Left lung (tissue), 10 donors: ENCODE measurements around the gene PCDHA4. TPM values are rescaled to one million over a fixed set of nuclear protein-coding genes. Genes with fewer than 3 reads are reported as not detected.
"Not testable (repeated sequence)": the region's sequence is repeated elsewhere in the genome, so short reads cannot be mapped to it uniquely, and the experiment has no call there.

Experiments used
- ATAC-seq: fragments of 200-7000 bp; cut with Tn5 transposase; one replicate; pipeline ENCODE4 v1.9.1; 2020; ENCODE audit warnings: moderate library complexity
- DNase-seq, 4 donors: peaks; one replicate each; pipeline ENCODE4 v3.0.0-alpha.2; 2013 to 2020
- H3K27ac ChIP-seq, 2 donors: fragments of 200-600 bp; sonication (generic) in 1 of 2; one replicate each; pipeline versions ENCODE4 v1.5.0 to v1.8.0; 2020 to 2021
- H3K27me3 ChIP-seq, 2 donors: fragments of 200-600 bp; sonication (generic) in 1 of 2; one replicate each; pipeline versions ENCODE4 v1.5.0 to v1.8.0; 2020 to 2021
- H3K36me3 ChIP-seq, 2 donors: fragments of 200-600 bp; sonication (generic) in 1 of 2; one replicate each; pipeline versions ENCODE4 v1.5.0 to v1.8.0; 2020 to 2021
- H3K4me1 ChIP-seq, 2 donors: fragments of 200-600 bp; one replicate each; pipeline ENCODE4 v1.8.0; 2021
- H3K4me3 ChIP-seq, 2 donors: fragments of 200-600 bp; sonication (generic) in 1 of 2; one replicate each; pipeline versions ENCODE4 v1.5.0 to v1.8.0; 2020 to 2021; ENCODE audit warnings: mild to moderate bottlenecking in 1 of 2
- H3K9me3 ChIP-seq, 2 donors: fragments of 200-600 bp; sonication (generic) in 1 of 2; one replicate each; pipeline versions ENCODE4 v1.5.0 to v1.8.0; 2020 to 2021
- CTCF ChIP-seq, 2 donors: fragments of 200-600 bp; sonication (generic) in 1 of 2; IDR thresholded peaks; one replicate each; pipeline versions ENCODE4 v1.5.0 to v1.8.0; 2021; ENCODE audit warnings: antibody characterized with exemption in 2 of 2
- intact Hi-C, 2 donors: fragments of 100-400 bp; cut with DNase I; formaldehyde crosslinking; loops; one replicate each; pipeline versions ENCODE4 v1.11.2 to v1.14.2; 2022
- polyA plus RNA-seq, 6 donors: library from polyadenylated mRNA; unstranded; fragments of 120-200 nt; gene quantifications; one replicate each; pipeline ENCODE4 v1.2.1, GENCODE V29; 2013; ENCODE audit not compliant: insufficient read length in 6 of 6
- total RNA-seq, 2 donors: library from RNA; stranded (reverse); fragmentation: NEBNext Ultra II Directional; extraction: Animal tissue kit (Norgen Biotek cat#: 25700); gene quantifications; one replicate each; pipeline ENCODE4 v1.2.1, GENCODE V29; 2021
- donor health status: DM: no; HTN: yes; CAD: no.
- donor health status: DM: no; HTN: no; CAD: no.

Gene PCDHA4
- total and polyA plus RNA-seq, 8 donors, result 0.20 to 0.79 (median 0.50) TPM

- H3K36me3 ChIP-seq, result no peaks in the 10 kb centered on the region
- no peak for ATAC-seq
- H3K27ac ChIP-seq, result no peak overlapping the region
- intact Hi-C loops, result no loop called here
- no peak overlapping the region for H3K4me3 ChIP-seq
- peaks cover 0 to 78% of the 10 kb centered on the region in 2 donors for H3K27me3 ChIP-seq
- peaks cover 0 to 77% of the 10 kb centered on the region in 2 donors for H3K9me3 ChIP-seq
- peak in 1 of 4 donors; percentile 77 for DNase-seq
- no peak for TF ChIP-seq CTCF (IDR thresholded peaks at IDR 0.05)
- no peaks in the 10 kb centered on the region for H3K4me1 ChIP-seq
Measured at GRCh38 chr5:140796718-140797095, 10.2 kb upstream of the PCDHA4 start.

- H3K4me1 ChIP-seq, result no peaks in the 10 kb centered on the region
- peak in 3 of 4 donors; percentile 6 to 55 (median 17) for DNase-seq
- ATAC-seq, result no peak
- no peak within 1 kb of the TSS for H3K27ac ChIP-seq
- peaks cover 0 to 69% of the 10 kb centered on the region in 2 donors for H3K27me3 ChIP-seq
- no peaks in the 10 kb centered on the region for H3K36me3 ChIP-seq
- H3K4me3 ChIP-seq, result peak within 1 kb of the TSS in 1 of 2 donors; percentile 19
- H3K9me3 ChIP-seq, result peaks cover 0 to 66% of the 10 kb centered on the region in 2 donors
- intact Hi-C loops, result no loop called here
- TF ChIP-seq CTCF (IDR thresholded peaks at IDR 0.05), result no peak
Measured at GRCh38 chr5:140800816-140801493, 5.9 kb upstream of the PCDHA4 start, which contains the start of gene PCDHA3. Gene PCDHA3, plus strand, starts transcription at chr5:140801057.

- DNase-seq, result no peak
- Histone ChIP-seq H3K4me1 (no peaks in the 10 kb centered on the region), H3K9me3 (peaks cover 0 to 65% of the 10 kb centered on the region in 2 donors), H3K27me3 (peaks cover 0 to 69% of the 10 kb centered on the region in 2 donors), H3K4me3 (peak overlapping the region in 1 of 2 donors; percentile 19), H3K27ac (no peak overlapping the region), H3K36me3 (no peaks in the 10 kb centered on the region)
- intact Hi-C loops, result no loop called here
- peak in 1 of 2 donors; percentile 10 for TF ChIP-seq CTCF (IDR thresholded peaks at IDR 0.05)
- no peak for ATAC-seq
Measured at GRCh38 chr5:140801494-140801841, 5.4 kb upstream of the PCDHA4 start.

GRCh38 chr5:140802381-140802780, 4.5 kb upstream of the PCDHA4 start:
- intact Hi-C loops, H3K36me3 ChIP-seq, ATAC-seq, H3K4me3 ChIP-seq, H3K4me1 ChIP-seq, H3K27ac ChIP-seq: not testable (repeated sequence)
- peak in 1 of 4 donors; percentile 72 for DNase-seq
- Histone ChIP-seq H3K27me3 (peaks cover 0 to 68% of the 10 kb centered on the region in 2 donors), H3K9me3 (peaks cover 0 to 62% of the 10 kb centered on the region in 2 donors)

GRCh38 chr5:140802781-140803271, 4.0 kb upstream of the PCDHA4 start:
- H3K36me3 ChIP-seq, result no peaks in the 10 kb centered on the region
- ATAC-seq (no peak), DNase-seq (peak in 1 of 4 donors; percentile 65)
- peaks cover 0 to 64% of the 10 kb centered on the region in 2 donors for H3K27me3 ChIP-seq
- intact Hi-C loops, result no loop called here
- no peak overlapping the region for H3K4me3 ChIP-seq
- H3K4me1 ChIP-seq, result no peaks in the 10 kb centered on the region
- H3K9me3 ChIP-seq, result peaks cover 0 to 63% of the 10 kb centered on the region in 2 donors
- H3K27ac ChIP-seq, result no peak overlapping the region
- no peak for TF ChIP-seq CTCF (IDR thresholded peaks at IDR 0.05)

GRCh38 chr5:140808241-140808888, 1.5 kb downstream of the PCDHA4 start:
- ATAC-seq, H3K27ac ChIP-seq, H3K4me1 ChIP-seq, intact Hi-C loops, H3K36me3 ChIP-seq, H3K4me3 ChIP-seq: not testable (repeated sequence)
- DNase-seq, result peak in 1 of 4 donors; percentile 72
- H3K27me3 ChIP-seq, result peaks cover 0 to 23% of the 10 kb centered on the region in 2 donors
- H3K9me3 ChIP-seq, result peaks cover 0 to 59% of the 10 kb centered on the region in 2 donors
